ENCODE data around the gene FBXL7.

Gene FBXL7

GRCh38 chr5:15794052-15794985, 294.3 kb downstream of the FBXL7 start:
- no peaks in the 10 kb centered on the region for H3K9me2 ChIP-seq (replicated peaks; ENCODE audit: low read depth, low read length)
- H3K4me2 ChIP-seq (ENCODE audit: low read depth, low read length, poor library complexity, severe bottlenecking), result no peak overlapping the region
- H3K4me3 ChIP-seq (ENCODE audit: low read length, poor library complexity, severe bottlenecking), result no peak overlapping the region
- H3K27me3 ChIP-seq (ENCODE audit: insufficient read depth, low read length, poor library complexity, severe bottlenecking), result no peaks in the 10 kb centered on the region
- TF ChIP-seq CTCF (conservative IDR thresholded peaks at IDR 0.05; ENCODE audit: low read length), result peak; percentile 18; the same call in 1 of the 2 replicates
- TF ChIP-seq EZH2phosphoT487 (IDR thresholded peaks at IDR 0.05; ENCODE audit: borderline replicate concordance), result no peak
- H3K4me1 ChIP-seq (ENCODE audit: insufficient read depth, low read length, poor library complexity, severe bottlenecking), result no peaks in the 10 kb centered on the region
- H4K20me1 ChIP-seq (ENCODE audit: insufficient read depth, low read length, poor library complexity, severe bottlenecking), result no peaks in the 10 kb centered on the region
- H3K9me3 ChIP-seq (ENCODE audit: insufficient read depth, low read depth, low read length), result no peaks in the 10 kb centered on the region
- H3K9ac ChIP-seq (ENCODE audit: low read depth, low read length, poor library complexity, severe bottlenecking), result no peak overlapping the region
- no peaks in the 10 kb centered on the region for H3K79me2 ChIP-seq (ENCODE audit: insufficient read depth, low read length)
- H2AFZ ChIP-seq (ENCODE audit: low read length), result no peak overlapping the region
- H3F3A ChIP-seq (ENCODE audit: low read depth), result no peaks in the 10 kb centered on the region
- no peaks in the 10 kb centered on the region for H3K36me3 ChIP-seq (ENCODE audit: insufficient read depth, low read length)

- H3K9ac ChIP-seq (ENCODE audit: low read depth, low read length, poor library complexity, severe bottlenecking), result no peak overlapping the region
- no peak overlapping the region for H2AFZ ChIP-seq (ENCODE audit: low read length)
- H3K27me3 ChIP-seq (ENCODE audit: insufficient read depth, low read length, poor library complexity, severe bottlenecking), result no peaks in the 10 kb centered on the region
- H4K20me1 ChIP-seq (ENCODE audit: insufficient read depth, low read length, poor library complexity, severe bottlenecking), result no peaks in the 10 kb centered on the region
- H3K9me2 ChIP-seq (replicated peaks; ENCODE audit: low read depth, low read length), result no peaks in the 10 kb centered on the region
- H3F3A ChIP-seq (ENCODE audit: low read depth), result no peaks in the 10 kb centered on the region
- no peaks in the 10 kb centered on the region for H3K9me3 ChIP-seq (ENCODE audit: insufficient read depth, low read depth, low read length)
- no peak for TF ChIP-seq CTCF (conservative IDR thresholded peaks at IDR 0.05; ENCODE audit: low read length)
- no peak for TF ChIP-seq EZH2phosphoT487 (IDR thresholded peaks at IDR 0.05; ENCODE audit: borderline replicate concordance)
- no peaks in the 10 kb centered on the region for H3K36me3 ChIP-seq (ENCODE audit: insufficient read depth, low read length)
- H3K4me3 ChIP-seq (ENCODE audit: low read length, poor library complexity, severe bottlenecking), result no peak overlapping the region
- no peaks in the 10 kb centered on the region for H3K79me2 ChIP-seq (ENCODE audit: insufficient read depth, low read length)
- no peaks in the 10 kb centered on the region for H3K4me1 ChIP-seq (ENCODE audit: insufficient read depth, low read length, poor library complexity, severe bottlenecking)
- no peak overlapping the region for H3K4me2 ChIP-seq (ENCODE audit: low read depth, low read length, poor library complexity, severe bottlenecking)
Observed at GRCh38 chr5:15796096-15796495, 296.1 kb downstream of the FBXL7 start.

- H3K4me1 ChIP-seq (ENCODE audit: insufficient read depth, low read length, poor library complexity, severe bottlenecking), result no peaks in the 10 kb centered on the region
- no peaks in the 10 kb centered on the region for H3K36me3 ChIP-seq (ENCODE audit: insufficient read depth, low read length)
- no peak overlapping the region for H3K4me3 ChIP-seq (ENCODE audit: low read length, poor library complexity, severe bottlenecking)
Observed at GRCh38 chr5:15796557-15796956, 296.6 kb downstream of the FBXL7 start.

More at GRCh38 chr5:15796557-15796956, 296.6 kb downstream of the FBXL7 start:
- Histone ChIP-seq H3K9ac (ENCODE audit: low read depth, low read length, poor library complexity, severe bottlenecking) (no peak overlapping the region), H3K9me3 (ENCODE audit: insufficient read depth, low read depth, low read length) (no peaks in the 10 kb centered on the region), H3K79me2 (ENCODE audit: insufficient read depth, low read length) (no peaks in the 10 kb centered on the region), H3F3A (ENCODE audit: low read depth) (no peaks in the 10 kb centered on the region), H3K4me2 (ENCODE audit: low read depth, low read length, poor library complexity, severe bottlenecking) (no peak overlapping the region), H3K9me2 (replicated peaks; ENCODE audit: low read depth, low read length) (no peaks in the 10 kb centered on the region), H4K20me1 (ENCODE audit: insufficient read depth, low read length, poor library complexity, severe bottlenecking) (no peaks in the 10 kb centered on the region), H3K27me3 (ENCODE audit: insufficient read depth, low read length, poor library complexity, severe bottlenecking) (no peaks in the 10 kb centered on the region), H2AFZ (ENCODE audit: low read length) (no peak overlapping the region)
- TF ChIP-seq CTCF (conservative IDR thresholded peaks at IDR 0.05; ENCODE audit: low read length), result no peak
